Peyer's patch (tissue), 4 donors: ENCODE data around the gene KYNU.

Experiments used
- POLR2A ChIP-seq, 2 donors: fragments of 450-650 bp; IDR thresholded peaks; one replicate each; pipeline ENCODE4 v1.5.1; 2017; ENCODE audit warnings: antibody characterized with exemption in 2 of 2, mild to moderate bottlenecking in 2 of 2, moderate library complexity in 2 of 2
- TF ChIP-seq, protein P1 (sequence below), 6 experiments: fragments of 450-650 bp in 4 of 6; fragments of 200-600 bp in 2 of 6; sonication (generic) in 1 of 6; IDR thresholded peaks; one replicate each; pipeline ENCODE4 v1.5.1; 2017 to 2019; ENCODE audit warnings: antibody characterized with exemption in 6 of 6, mild to moderate bottlenecking in 3 of 6, moderate library complexity in 1 of 6

DNA sequence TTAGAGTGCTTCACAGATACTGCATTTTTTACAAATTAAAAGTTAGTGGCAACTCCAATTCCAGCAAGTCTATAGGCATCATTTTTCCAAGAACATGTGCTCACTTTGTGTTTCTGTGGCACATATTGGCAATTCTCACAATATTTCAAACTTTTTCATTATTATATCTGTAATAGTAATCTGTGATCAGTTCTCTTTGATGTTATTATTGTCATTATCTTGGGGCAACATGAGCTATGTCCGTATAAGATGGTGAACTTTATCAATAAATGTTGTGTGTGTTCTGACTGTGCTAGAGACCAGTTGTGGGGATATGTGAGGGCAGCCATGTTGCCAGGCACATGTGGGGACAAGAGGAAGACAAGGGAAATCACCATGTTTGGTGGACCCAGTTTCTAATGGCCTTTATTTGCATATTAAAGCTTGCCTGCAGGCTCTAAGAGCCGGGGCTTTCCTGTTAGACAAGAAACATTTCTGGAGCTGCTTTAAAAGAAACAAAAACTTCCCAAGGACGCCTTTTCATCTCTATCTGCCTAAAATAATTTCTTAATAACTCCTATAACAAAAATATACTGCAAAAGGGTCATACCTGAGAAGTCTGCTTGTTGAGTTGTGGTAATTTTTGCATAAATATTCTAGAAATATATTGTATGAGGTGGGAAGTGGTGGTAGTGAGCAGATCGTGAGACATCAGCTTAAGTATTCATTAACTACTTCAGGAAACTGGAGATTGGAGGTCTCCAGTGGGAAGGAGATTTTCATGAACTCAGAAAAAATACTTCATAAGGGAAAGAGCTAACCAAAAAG, 37.2 kb downstream of the KYNU start:
- TF ChIP-seq, protein P1, sequence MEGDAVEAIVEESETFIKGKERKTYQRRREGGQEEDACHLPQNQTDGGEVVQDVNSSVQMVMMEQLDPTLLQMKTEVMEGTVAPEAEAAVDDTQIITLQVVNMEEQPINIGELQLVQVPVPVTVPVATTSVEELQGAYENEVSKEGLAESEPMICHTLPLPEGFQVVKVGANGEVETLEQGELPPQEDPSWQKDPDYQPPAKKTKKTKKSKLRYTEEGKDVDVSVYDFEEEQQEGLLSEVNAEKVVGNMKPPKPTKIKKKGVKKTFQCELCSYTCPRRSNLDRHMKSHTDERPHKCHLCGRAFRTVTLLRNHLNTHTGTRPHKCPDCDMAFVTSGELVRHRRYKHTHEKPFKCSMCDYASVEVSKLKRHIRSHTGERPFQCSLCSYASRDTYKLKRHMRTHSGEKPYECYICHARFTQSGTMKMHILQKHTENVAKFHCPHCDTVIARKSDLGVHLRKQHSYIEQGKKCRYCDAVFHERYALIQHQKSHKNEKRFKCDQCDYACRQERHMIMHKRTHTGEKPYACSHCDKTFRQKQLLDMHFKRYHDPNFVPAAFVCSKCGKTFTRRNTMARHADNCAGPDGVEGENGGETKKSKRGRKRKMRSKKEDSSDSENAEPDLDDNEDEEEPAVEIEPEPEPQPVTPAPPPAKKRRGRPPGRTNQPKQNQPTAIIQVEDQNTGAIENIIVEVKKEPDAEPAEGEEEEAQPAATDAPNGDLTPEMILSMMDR (IDR thresholded peaks at IDR 0.05), result no peak
- TF ChIP-seq POLR2A (IDR thresholded peaks at IDR 0.05), result no peak
